Endothelial cell of umbilical vein (primary cell): ENCODE measurements around the gene ADD2. TPM values are rescaled to one million over a fixed set of nuclear protein-coding genes. Genes with fewer than 3 reads are reported as not detected.

Experiments
- BruUV-seq: library from RNA; stranded (reverse); fragments of 400-500 nt; replicated peaks from 2 replicates; lab custom pipeline; 2021; lab: Mats Ljungman, UMichigan
- CTCF ChIA-PET: fragments of 300-600, 350-600 bp; sonication (Branson Sonifier 250); formaldehyde crosslinking; loops from one replicate; lab custom pipeline; 2021; ENCODE audit warnings: antibody characterized with exemption, inconsistent platforms; lab: Charles Lee
- POLR2A ChIA-PET: fragments of 300-600, 350-600 bp; sonication (Branson Sonifier 250); formaldehyde crosslinking; loops from one replicate; lab custom pipeline; 2021; ENCODE audit warnings: antibody characterized with exemption, inconsistent platforms; lab: Charles Lee
- DNase-seq: peaks from one replicate; pipeline ENCODE4 v3.0.0-alpha.2; 2011; ENCODE audit warnings: low read depth, low spot score
- FAIRE-seq: peaks from 2 replicates; lab custom pipeline; 2011; peaks lifted over from hg19 to GRCh38; lab: Jason Lieb, UNC
- H2AFZ ChIP-seq: 2 replicates; pipeline ENCODE4 v1.6.0; 2012; ENCODE audit warnings: low read depth, low read length, control low read depth, inconsistent platforms
- H3K27ac ChIP-seq: 2 replicates; pipeline ENCODE4 v1.5.1; 2011; ENCODE audit warnings: low read depth, mild to moderate bottlenecking, control low read depth, low read length, moderate library complexity; ENCODE audit not compliant: insufficient read depth
- H3K27me3 ChIP-seq, 2 experiments: 2 replicates each; pipeline versions ENCODE4 v1.6.0 to v1.6.1; 2011; ENCODE audit warnings: low read length in 2 of 2, mixed read lengths in 1 of 2; ENCODE audit not compliant: control insufficient read depth in 2 of 2, insufficient read depth in 2 of 2
- H3K36me3 ChIP-seq, 2 experiments: 2 replicates in 1 of 2; 3 replicates in 1 of 2; pipeline ENCODE4 v1.5.1; 2011; ENCODE audit warnings: low read length in 2 of 2, mild to moderate bottlenecking in 1 of 2, moderate library complexity in 1 of 2; ENCODE audit not compliant: control insufficient read depth in 2 of 2, insufficient read depth in 2 of 2; ENCODE audit errors: extremely low read depth in 1 of 2
- H3K4me1 ChIP-seq: 3 replicates; pipeline ENCODE4 v1.5.1; 2011; ENCODE audit warnings: mild to moderate bottlenecking, low read length; ENCODE audit not compliant: control insufficient read depth, insufficient read depth; ENCODE audit errors: extremely low read depth
- H3K4me2 ChIP-seq: 2 replicates; pipeline ENCODE4 v1.6.1; 2011; ENCODE audit warnings: low read length, control low read depth, mixed read lengths; ENCODE audit not compliant: insufficient read depth
- H3K4me3 ChIP-seq, 3 experiments: fragments of 200-600 bp in 1 of 3; sonication (generic), shearing (Covaris generic) in 1 of 3; replicated peaks in 1 of 3; 2 replicates each; pipeline ENCODE4 v1.5.1; 2011 to 2016; ENCODE audit warnings: control low read depth in 3 of 3, low read length in 3 of 3, mild to moderate bottlenecking in 2 of 3, inconsistent platforms in 1 of 3, low read depth in 1 of 3, moderate library complexity in 1 of 3; ENCODE audit not compliant: insufficient read depth in 1 of 3
- H3K79me2 ChIP-seq: 2 replicates; pipeline ENCODE4 v1.6.0; 2012; ENCODE audit warnings: low read length, inconsistent platforms; ENCODE audit not compliant: control insufficient read depth, insufficient read depth
- H3K9ac ChIP-seq: replicated peaks from 2 replicates; pipeline ENCODE3; 2011; ENCODE audit warnings: low read length, control low read depth; ENCODE audit not compliant: insufficient read depth; ENCODE audit errors: extremely low read depth
- H3K9me1 ChIP-seq: replicated peaks from 3 replicates; pipeline ENCODE4 v1.6.0; 2011; ENCODE audit warnings: mild to moderate bottlenecking, low read length; ENCODE audit not compliant: control insufficient read depth, insufficient read depth; ENCODE audit errors: extremely low read depth
- H3K9me3 ChIP-seq: replicated peaks from 2 replicates; pipeline ENCODE4 v1.5.1; 2012; ENCODE audit warnings: low read length, inconsistent platforms; ENCODE audit not compliant: control insufficient read depth, insufficient read depth
- H4K20me1 ChIP-seq: replicated peaks from 2 replicates; pipeline ENCODE3; 2011; ENCODE audit warnings: mild to moderate bottlenecking, low read length; ENCODE audit not compliant: control insufficient read depth, insufficient read depth; ENCODE audit errors: extremely low read depth
- EZH2 ChIP-seq: IDR thresholded peaks from 2 replicates; pipeline ENCODE4 v1.6.1; 2012; ENCODE audit warnings: borderline replicate concordance, low read depth, mild to moderate bottlenecking, moderate library complexity, low read length, inconsistent platforms; ENCODE audit not compliant: severe bottlenecking
- FOS ChIP-seq: IDR thresholded peaks from 2 replicates; pipeline ENCODE4 v1.6.1; 2011; ENCODE audit warnings: mild to moderate bottlenecking, low read length, moderate library complexity, borderline replicate concordance; ENCODE audit not compliant: insufficient read depth
- GATA2 ChIP-seq: IDR thresholded peaks from 2 replicates; pipeline ENCODE4 v1.7.0; 2011; ENCODE audit warnings: low read depth, mild to moderate bottlenecking, moderate library complexity, mixed read lengths, low read length; ENCODE audit not compliant: insufficient read length, insufficient read depth
- JUN ChIP-seq: IDR thresholded peaks from 2 replicates; pipeline ENCODE4 v1.6.1; 2011; ENCODE audit warnings: borderline replicate concordance, low read depth; ENCODE audit not compliant: insufficient read length, insufficient read depth
- MYC ChIP-seq: IDR thresholded peaks from one replicate; pipeline ENCODE4 v1.6.1; 2011; ENCODE audit warnings: mild to moderate bottlenecking, low read depth, low read length
- POLR2A ChIP-seq: IDR thresholded peaks from 2 replicates; pipeline ENCODE4 v1.6.1; 2012; ENCODE audit warnings: low read depth, mild to moderate bottlenecking, control low read depth, low read length
- POLR2AphosphoS5 ChIP-seq: IDR thresholded peaks from 2 replicates; pipeline ENCODE4 v1.6.1; 2012; ENCODE audit warnings: low read depth, mild to moderate bottlenecking, control low read depth, low read length, moderate library complexity; ENCODE audit not compliant: insufficient read depth
- dilution Hi-C: fragments of 300-500 bp; cut with MboI; formaldehyde crosslinking; loops from one replicate; pipeline ENCODE4 v1.15.0; 2019; ENCODE audit warnings: low sequenced_read_pairs; ENCODE audit not compliant: extremely low pct_ligation_motif_present
- intact Hi-C: fragments of 100-400 bp; cut with micrococcal nuclease; formaldehyde crosslinking; loops from one replicate; pipeline ENCODE4 v1.10.0; 2022
- polyA plus RNA-seq, 4 experiments: library from polyadenylated mRNA; depleted of rRNA in 3 of 4; stranded (reverse) in 3 of 4; unstranded in 1 of 4; fragments of >200 nt; gene quantifications; 2 replicates each; pipeline versions ENCODE4 v1.2.1 to v1.2.3, GENCODE V29; 2011 to 2012; ENCODE audit warnings: missing spikeins in 1 of 4
- total RNA-seq: library from RNA; stranded (reverse); gene quantifications from 2 replicates; pipeline ENCODE4 v1.2.3, GENCODE V29; 2021
- TF ChIP-seq, protein P1 (sequence below): IDR thresholded peaks from 2 replicates; pipeline ENCODE4 v1.6.1; 2011; ENCODE audit not compliant: insufficient read depth, insufficient read length
- TF ChIP-seq, protein P2 (sequence below), 2 donors: IDR thresholded peaks; 1 replicate in 1 of 2; 2 replicates in 1 of 2; pipeline ENCODE4 v1.5.1; 2011; ENCODE audit warnings: low read length in 2 of 2, mild to moderate bottlenecking in 2 of 2, moderate library complexity in 2 of 2, control low read depth in 1 of 2, inconsistent platforms in 1 of 2, low read depth in 1 of 2; ENCODE audit not compliant: insufficient read depth in 1 of 2; ENCODE audit errors: extremely low read depth in 1 of 2

ADD2 gene
- total and polyA plus RNA-seq, 2 donors (not counting 3 experiments of a cell fraction or from before 2014, with no cell fraction given): 0.17 TPM; not detected in 1

DNA sequence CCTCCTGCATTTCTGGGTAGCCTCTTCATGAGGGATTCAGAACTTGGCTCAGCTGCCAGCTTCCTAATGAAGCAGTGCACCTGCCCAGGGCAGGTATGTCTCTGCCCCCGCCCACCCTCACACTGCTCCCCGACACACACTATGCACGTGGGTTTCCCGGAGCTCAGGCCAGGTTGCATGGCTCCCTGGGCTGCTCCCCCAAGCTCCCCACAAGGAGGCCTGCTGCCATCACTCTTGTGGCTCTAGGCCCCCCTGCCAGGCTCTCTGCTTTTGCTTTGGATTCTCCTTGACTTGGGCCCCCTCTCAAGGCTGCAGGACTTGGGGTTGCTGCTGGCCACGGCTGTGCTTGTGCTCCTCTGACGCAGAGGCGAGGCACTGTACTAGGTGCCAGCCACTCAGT, 43.6 kb downstream of the ADD2 start:
- Histone ChIP-seq H3K79me2 (no peaks in the 10 kb centered on the region), H3K4me2 (no peak overlapping the region), H3K9me3 (no peaks in the 10 kb centered on the region), H3K36me3 (no peaks in the 10 kb centered on the region), H3K4me3 (no peak overlapping the region), H3K27me3 (peaks cover 0 to 7% of the 10 kb centered on the region in 2 experiments), H3K9ac (no peak overlapping the region), H2AFZ (no peak overlapping the region), H4K20me1 (no peaks in the 10 kb centered on the region), H3K4me1 (no peaks in the 10 kb centered on the region), H3K9me1 (no peaks in the 10 kb centered on the region), H3K27ac (no peak overlapping the region)
- dilution Hi-C loops: no loop called here
- intact Hi-C loops: no loop called here
- no peak for FAIRE-seq
- TF ChIP-seq GATA2 (no peak), JUN (no peak), POLR2A (no peak)
- TF ChIP-seq, protein P1, sequence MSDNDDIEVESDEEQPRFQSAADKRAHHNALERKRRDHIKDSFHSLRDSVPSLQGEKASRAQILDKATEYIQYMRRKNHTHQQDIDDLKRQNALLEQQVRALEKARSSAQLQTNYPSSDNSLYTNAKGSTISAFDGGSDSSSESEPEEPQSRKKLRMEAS: no peak
- no TSS peak for BruUV-seq
- ChIA-PET CTCF (no interaction called here), POLR2A (no interaction called here)
- DNase-seq: no peak

DNA sequence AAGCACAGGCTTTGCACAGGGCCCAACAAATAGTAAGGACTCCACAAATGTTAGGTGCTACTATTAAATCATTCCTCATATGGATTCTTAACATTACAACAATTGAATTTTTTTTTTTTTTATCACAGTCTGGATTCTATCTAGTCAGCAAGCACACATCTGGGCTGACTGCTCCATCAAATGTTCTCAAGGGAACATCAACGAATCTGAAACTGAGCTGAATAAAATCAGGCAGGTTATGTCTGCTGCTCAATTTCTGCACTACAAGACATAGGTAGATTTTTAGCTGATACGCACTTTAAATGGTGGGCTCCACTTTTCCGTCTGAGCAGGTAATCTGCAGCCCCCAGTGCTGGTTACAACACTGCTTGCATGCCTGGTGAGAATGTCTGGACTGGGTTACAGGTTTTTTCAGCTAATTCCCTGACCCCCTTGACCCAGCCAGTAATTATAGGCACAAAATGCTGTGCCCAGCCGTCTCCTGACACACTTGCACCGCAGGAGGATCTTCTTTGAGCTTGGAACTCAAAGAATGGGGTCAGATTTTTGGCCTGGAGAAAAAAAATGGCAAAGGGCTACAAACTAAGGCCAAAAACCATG, 44.6 kb downstream of the ADD2 start:
- no peak overlapping the region for H2AFZ ChIP-seq
- no peaks in the 10 kb centered on the region for H3K79me2 ChIP-seq
- peaks cover 0 to 9% of the 10 kb centered on the region in 2 experiments for H3K27me3 ChIP-seq
- POLR2A ChIA-PET: no interaction called here
- no peak overlapping the region for H3K4me2 ChIP-seq
- FAIRE-seq (no peak), DNase-seq (no peak)
- no peak overlapping the region for H3K9ac ChIP-seq
- no peaks in the 10 kb centered on the region for H3K4me1 ChIP-seq
- no peaks in the 10 kb centered on the region for H3K9me3 ChIP-seq
- no peaks in the 10 kb centered on the region for H3K36me3 ChIP-seq
- H4K20me1 ChIP-seq: no peaks in the 10 kb centered on the region
- CTCF ChIA-PET: no interaction called here
- intact Hi-C loops (no loop called here), dilution Hi-C loops (no loop called here)
- TF ChIP-seq EZH2 (no peak), MYC (no peak), GATA2 (no peak), JUN (no peak), POLR2A (no peak), FOS (no peak), POLR2AphosphoS5 (no peak)
- TF ChIP-seq, protein P1: no peak
- TF ChIP-seq, protein P2, sequence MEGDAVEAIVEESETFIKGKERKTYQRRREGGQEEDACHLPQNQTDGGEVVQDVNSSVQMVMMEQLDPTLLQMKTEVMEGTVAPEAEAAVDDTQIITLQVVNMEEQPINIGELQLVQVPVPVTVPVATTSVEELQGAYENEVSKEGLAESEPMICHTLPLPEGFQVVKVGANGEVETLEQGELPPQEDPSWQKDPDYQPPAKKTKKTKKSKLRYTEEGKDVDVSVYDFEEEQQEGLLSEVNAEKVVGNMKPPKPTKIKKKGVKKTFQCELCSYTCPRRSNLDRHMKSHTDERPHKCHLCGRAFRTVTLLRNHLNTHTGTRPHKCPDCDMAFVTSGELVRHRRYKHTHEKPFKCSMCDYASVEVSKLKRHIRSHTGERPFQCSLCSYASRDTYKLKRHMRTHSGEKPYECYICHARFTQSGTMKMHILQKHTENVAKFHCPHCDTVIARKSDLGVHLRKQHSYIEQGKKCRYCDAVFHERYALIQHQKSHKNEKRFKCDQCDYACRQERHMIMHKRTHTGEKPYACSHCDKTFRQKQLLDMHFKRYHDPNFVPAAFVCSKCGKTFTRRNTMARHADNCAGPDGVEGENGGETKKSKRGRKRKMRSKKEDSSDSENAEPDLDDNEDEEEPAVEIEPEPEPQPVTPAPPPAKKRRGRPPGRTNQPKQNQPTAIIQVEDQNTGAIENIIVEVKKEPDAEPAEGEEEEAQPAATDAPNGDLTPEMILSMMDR (IDR thresholded peaks at IDR 0.05; ENCODE audit: extremely low read depth in 1 of 2, insufficient read depth in 1 of 2, low read depth in 1 of 2, low read length in 2 of 2): no peak
- H3K4me3 ChIP-seq: no peak overlapping the region
- BruUV-seq: no TSS peak
- H3K9me1 ChIP-seq: no peaks in the 10 kb centered on the region
- no peak overlapping the region for H3K27ac ChIP-seq
